ENCODE data around the gene CNTN2. TPM values are rescaled to one million over a fixed set of nuclear protein-coding genes. Genes with fewer than 3 reads are reported as not detected.

The CNTN2 gene
- total and polyA plus RNA-seq, 2 of the 8 experiments (the other 6 are each of a cell fraction or from before 2014, with no cell fraction given), result 1.2 to 3.9 TPM

- ChIA-PET CTCF (ENCODE audit: partially characterized antibody) (interaction anchor here (1.3 to 1.5 kb wide), 3 partner anchors 14 to 161 kb away, joined by 3 to 8 read pairs (median 8); no protein-coding TSS in a partner anchor), POLR2A (ENCODE audit: partially characterized antibody) (interaction anchor here (1.4 kb wide), 1 partner anchor 15 kb away, joined by 4 read pairs; no protein-coding TSS in a partner anchor)
- Histone ChIP-seq H2AK5ac (ENCODE audit: low read depth, low read length) (no peak overlapping the region), H4K91ac (replicated peaks; ENCODE audit: insufficient read length, low read length) (no peak overlapping the region), H3K18ac (ENCODE audit: extremely low read depth, low read length) (no peak overlapping the region), H3K4me3 (ENCODE audit: extremely low read depth in 1 of 4, insufficient read depth in 2 of 4, low read depth in 3 of 4, low read length in 4 of 4) (no peak overlapping the region), H3K4me2 (ENCODE audit: insufficient read depth in 1 of 2, low read depth in 2 of 2, low read length in 2 of 2) (no peak overlapping the region), H4K8ac (ENCODE audit: extremely low read depth, insufficient read depth, low read length) (no peak overlapping the region), H2AFZ (ENCODE audit: low read length) (no peak overlapping the region), H2BK120ac (replicated peaks; ENCODE audit: low read depth, low read length) (no peak overlapping the region), H2BK5ac (ENCODE audit: low read depth, low read length) (no peak overlapping the region), H3K4me1 (replicated peaks in 1 of 4; ENCODE audit: control insufficient read depth in 3 of 4, insufficient read depth in 4 of 4, low read length in 3 of 4) (no peaks in the 10 kb centered on the region), H4K20me1 (replicated peaks in 1 of 2; ENCODE audit: control insufficient read depth in 1 of 2, insufficient read depth in 2 of 2, low read length in 2 of 2) (peaks cover 2% of the 10 kb centered on the region in 2 experiments), H3K23me2 (ENCODE audit: low read depth, low read length) (0 out of 2 replicates have a peak, but pooled peaks cover 1% of the 10 kb centered on the region), H3K23ac (ENCODE audit: insufficient read length) (no peak overlapping the region), H3K4ac (replicated peaks; ENCODE audit: insufficient read length, low read depth, low read length) (no peak overlapping the region), H3K27me3 (replicated peaks in 1 of 4; ENCODE audit: control insufficient read depth in 3 of 4, extremely low read depth in 1 of 4, insufficient read depth in 3 of 4, low read length in 3 of 4) (no peaks in the 10 kb centered on the region), H3K79me2 (ENCODE audit: control insufficient read depth in 1 of 2, insufficient read depth in 2 of 2, low read length in 2 of 2) (no peaks in the 10 kb centered on the region), H2BK15ac (ENCODE audit: low read length) (no peak overlapping the region), H3K14ac (ENCODE audit: insufficient read length) (no peak overlapping the region), H3K79me1 (ENCODE audit: low read depth, low read length) (no peaks in the 10 kb centered on the region), H3K36me3 (ENCODE audit: control insufficient read depth in 2 of 4, insufficient read depth in 4 of 4, low read length in 3 of 4) (peaks cover 24 to 72% (median 60%) of the 10 kb centered on the region in 4 experiments), H3K9me3 (ENCODE audit: insufficient read depth in 2 of 2, low read depth in 1 of 2, low read length in 1 of 2) (no peaks in the 10 kb centered on the region), H2BK12ac (ENCODE audit: low read depth, low read length) (no peak overlapping the region), H2BK20ac (ENCODE audit: low read length) (no peak overlapping the region), H3K56ac (replicated peaks; ENCODE audit: insufficient read length, low read depth, low read length) (no peak overlapping the region), H3K9ac (replicated peaks in 1 of 4; ENCODE audit: extremely low read depth in 1 of 4, low read depth in 3 of 4, low read length in 3 of 4) (no peak overlapping the region), H3K27ac (ENCODE audit: low read depth, low read length) (no peak overlapping the region), H4K5ac (ENCODE audit: insufficient read length, low read depth, low read length) (no peak overlapping the region)
- DNase-seq (ENCODE audit: low read depth in 1 of 2, low spot score in 2 of 2) (no peak), FAIRE-seq (no peak)
- no peak for TF ChIP-seq RNF2 (IDR thresholded peaks at IDR 0.05; ENCODE audit: borderline replicate concordance, low read depth, low read length, missing control alignments, poor library complexity, severe bottlenecking)
- no peak for TF ChIP-seq USF2 (IDR thresholded peaks at IDR 0.05; ENCODE audit: low read length)
- no peak for TF ChIP-seq MAFK (IDR thresholded peaks at IDR 0.05; ENCODE audit: low read depth, low read length)
- no peak for TF ChIP-seq CHD1 (IDR thresholded peaks at IDR 0.05; ENCODE audit: low read depth, low read length)
- no peak for TF ChIP-seq CBX8 (IDR thresholded peaks at IDR 0.05; ENCODE audit: borderline replicate concordance, low read depth, low read length)
- no peak for TF ChIP-seq POLR2AphosphoS5 (IDR thresholded peaks at IDR 0.05; ENCODE audit: low read depth, low read length)
- TF ChIP-seq ASH2L (IDR thresholded peaks at IDR 0.05; ENCODE audit: low read length), result no peak
- no peak for TF ChIP-seq POLR2A (IDR thresholded peaks at IDR 0.05; ENCODE audit: control extremely low read depth in 1 of 2, low read depth in 2 of 2, low read length in 2 of 2)
- TF ChIP-seq JUN (IDR thresholded peaks at IDR 0.05; ENCODE audit: low read depth, low read length), result no peak
- TF ChIP-seq SAP30 (IDR thresholded peaks at IDR 0.05; ENCODE audit: insufficient read depth, insufficient replicate concordance, low read length), result no peak
- no peak for TF ChIP-seq ZNF274 (IDR thresholded peaks at IDR 0.05; ENCODE audit: borderline replicate concordance, extremely low read depth, low read length)
- TF ChIP-seq RAD21 (IDR thresholded peaks at IDR 0.05 in 1 of 2, conservative IDR thresholded peaks at IDR 0.05 in 1 of 2; ENCODE audit: low read depth in 2 of 2, low read length in 2 of 2), result no peak
- TF ChIP-seq EGR1 (IDR thresholded peaks at IDR 0.05; ENCODE audit: borderline replicate concordance, low read depth, low read length), result no peak
- TF ChIP-seq SIX5 (IDR thresholded peaks at IDR 0.05; ENCODE audit: low read depth, low read length), result no peak
- no peak for TF ChIP-seq BACH1 (IDR thresholded peaks at IDR 0.05; ENCODE audit: low read length)
Measured at GRCh38 chr1:205095422-205095821, 52.4 kb downstream of the CNTN2 start.

All from H1 (cell line).